Tibial nerve (tissue), 4 donors: ENCODE data around the gene ABCA6.

Experiments
- CTCF ChIP-seq, 5 experiments: fragments of 200-600 bp in 3 of 5; fragments of 450-650 bp in 2 of 5; sonication (generic) in 3 of 5; IDR thresholded peaks; one replicate each; pipeline ENCODE4 v1.5.1; 2016 to 2019; ENCODE audit warnings: antibody characterized with exemption in 5 of 5, mild to moderate bottlenecking in 3 of 5, moderate library complexity in 2 of 5
- EP300 ChIP-seq, 2 donors: sonication (generic); formaldehyde crosslinking; IDR thresholded peaks; one replicate each; pipeline ENCODE4 v1.6.1; 2017; ENCODE audit warnings: antibody characterized with exemption in 2 of 2, mild to moderate bottlenecking in 1 of 2
- POLR2A ChIP-seq, 2 donors: fragments of 450-650 bp; IDR thresholded peaks; one replicate each; pipeline ENCODE4 v1.6.1; 2017; ENCODE audit warnings: antibody characterized with exemption in 2 of 2, mild to moderate bottlenecking in 2 of 2, moderate library complexity in 2 of 2

DNA sequence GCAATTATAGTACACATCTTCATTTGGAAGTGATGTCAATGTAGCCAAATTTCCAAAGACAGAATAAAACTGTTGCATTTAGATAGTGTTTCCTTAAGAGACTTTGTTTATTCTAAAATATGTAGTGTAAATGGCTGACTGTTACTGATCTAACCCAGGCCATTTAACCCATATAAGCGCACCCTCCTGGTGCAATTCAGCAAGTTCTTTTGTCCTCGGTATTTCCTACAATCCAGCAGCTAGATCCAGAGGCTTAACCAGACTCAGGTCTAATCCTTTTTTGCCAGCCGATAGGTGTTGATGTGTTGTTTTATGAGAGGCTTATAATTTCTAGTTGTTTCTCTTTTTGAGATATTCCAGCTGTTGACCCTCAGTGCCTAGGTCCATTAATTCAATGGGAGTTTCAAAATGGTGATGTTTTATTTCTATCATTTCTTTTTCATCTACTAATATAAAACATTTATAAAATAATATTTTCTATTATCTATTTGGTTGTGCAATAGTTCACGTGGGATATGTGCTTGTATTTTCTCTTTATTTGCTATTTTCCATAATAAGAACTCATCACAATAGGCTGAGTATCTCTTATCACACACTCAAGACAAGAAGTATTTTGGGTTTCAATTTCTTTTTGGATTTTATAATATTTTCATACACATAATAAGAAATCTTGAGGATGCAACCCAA lies 95.4 kb downstream of the ABCA6 start:
- TF ChIP-seq EP300 (IDR thresholded peaks at IDR 0.05) (no peak), CTCF (IDR thresholded peaks at IDR 0.05) (no peak), POLR2A (IDR thresholded peaks at IDR 0.05) (no peak)
